ENCODE measurements around the gene XIRP1. TPM values are rescaled to one million over a fixed set of nuclear protein-coding genes. Genes with fewer than 3 reads are reported as not detected.

The XIRP1 gene
- total and polyA plus RNA-seq, 2 of the 13 experiments (the other 11 are each of a cell fraction or from before 2014, with no cell fraction given), result not detected

DNA sequence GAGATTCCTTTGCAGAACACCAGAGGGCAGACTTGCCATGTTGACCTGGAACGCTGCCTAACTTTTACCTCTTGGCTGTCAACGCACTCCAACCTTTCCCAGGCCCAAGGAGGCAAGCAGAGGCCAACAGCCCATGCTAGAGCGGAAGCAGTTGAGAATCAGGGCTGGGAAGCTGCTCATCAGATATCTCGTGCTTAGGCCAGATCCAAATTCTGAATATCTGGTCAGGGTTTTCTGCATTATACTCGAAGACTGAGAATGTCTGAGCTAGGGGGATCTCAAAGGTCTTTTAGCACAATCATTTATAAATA lies 2.5 kb downstream of the XIRP1 start (continued):
- TF ChIP-seq, protein P1, sequence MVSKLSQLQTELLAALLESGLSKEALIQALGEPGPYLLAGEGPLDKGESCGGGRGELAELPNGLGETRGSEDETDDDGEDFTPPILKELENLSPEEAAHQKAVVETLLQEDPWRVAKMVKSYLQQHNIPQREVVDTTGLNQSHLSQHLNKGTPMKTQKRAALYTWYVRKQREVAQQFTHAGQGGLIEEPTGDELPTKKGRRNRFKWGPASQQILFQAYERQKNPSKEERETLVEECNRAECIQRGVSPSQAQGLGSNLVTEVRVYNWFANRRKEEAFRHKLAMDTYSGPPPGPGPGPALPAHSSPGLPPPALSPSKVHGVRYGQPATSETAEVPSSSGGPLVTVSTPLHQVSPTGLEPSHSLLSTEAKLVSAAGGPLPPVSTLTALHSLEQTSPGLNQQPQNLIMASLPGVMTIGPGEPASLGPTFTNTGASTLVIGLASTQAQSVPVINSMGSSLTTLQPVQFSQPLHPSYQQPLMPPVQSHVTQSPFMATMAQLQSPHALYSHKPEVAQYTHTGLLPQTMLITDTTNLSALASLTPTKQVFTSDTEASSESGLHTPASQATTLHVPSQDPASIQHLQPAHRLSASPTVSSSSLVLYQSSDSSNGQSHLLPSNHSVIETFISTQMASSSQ (IDR thresholded peaks at IDR 0.05; ENCODE audit: low read depth), result no peak
- TF ChIP-seq, protein P1 (CRISPR knock-in tag; IDR thresholded peaks at IDR 0.05; ENCODE audit: borderline replicate concordance), result no peak
- TF ChIP-seq, protein P2, sequence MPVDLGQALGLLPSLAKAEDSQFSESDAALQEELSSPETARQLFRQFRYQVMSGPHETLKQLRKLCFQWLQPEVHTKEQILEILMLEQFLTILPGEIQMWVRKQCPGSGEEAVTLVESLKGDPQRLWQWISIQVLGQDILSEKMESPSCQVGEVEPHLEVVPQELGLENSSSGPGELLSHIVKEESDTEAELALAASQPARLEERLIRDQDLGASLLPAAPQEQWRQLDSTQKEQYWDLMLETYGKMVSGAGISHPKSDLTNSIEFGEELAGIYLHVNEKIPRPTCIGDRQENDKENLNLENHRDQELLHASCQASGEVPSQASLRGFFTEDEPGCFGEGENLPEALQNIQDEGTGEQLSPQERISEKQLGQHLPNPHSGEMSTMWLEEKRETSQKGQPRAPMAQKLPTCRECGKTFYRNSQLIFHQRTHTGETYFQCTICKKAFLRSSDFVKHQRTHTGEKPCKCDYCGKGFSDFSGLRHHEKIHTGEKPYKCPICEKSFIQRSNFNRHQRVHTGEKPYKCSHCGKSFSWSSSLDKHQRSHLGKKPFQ (CRISPR knock-in tag; IDR thresholded peaks at IDR 0.05; ENCODE audit: insufficient replicate concordance), result no peak
- TF ChIP-seq, protein P3, sequence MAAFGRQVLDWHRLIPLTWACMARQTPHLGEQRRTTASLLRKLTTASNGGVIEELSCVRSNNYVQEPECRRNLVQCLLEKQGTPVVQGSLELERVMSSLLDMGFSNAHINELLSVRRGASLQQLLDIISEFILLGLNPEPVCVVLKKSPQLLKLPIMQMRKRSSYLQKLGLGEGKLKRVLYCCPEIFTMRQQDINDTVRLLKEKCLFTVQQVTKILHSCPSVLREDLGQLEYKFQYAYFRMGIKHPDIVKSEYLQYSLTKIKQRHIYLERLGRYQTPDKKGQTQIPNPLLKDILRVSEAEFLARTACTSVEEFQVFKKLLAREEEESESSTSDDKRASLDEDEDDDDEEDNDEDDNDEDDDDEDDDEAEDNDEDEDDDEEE (CRISPR knock-in tag; IDR thresholded peaks at IDR 0.05), result no peak
- TF ChIP-seq MIER2 (CRISPR knock-in tag; IDR thresholded peaks at IDR 0.05), result no peak
- TF ChIP-seq STAG1 (CRISPR knock-in tag; IDR thresholded peaks at IDR 0.05), result peak; percentile 83
- TF ChIP-seq GLI4 (CRISPR knock-in tag; IDR thresholded peaks at IDR 0.05; ENCODE audit: borderline replicate concordance), result no peak
- TF ChIP-seq ZFY (CRISPR knock-in tag; IDR thresholded peaks at IDR 0.05), result peak; percentile 25; the same call in 1 of the 2 replicates
- no peak for TF ChIP-seq ZFP82 (CRISPR knock-in tag; IDR thresholded peaks at IDR 0.05; ENCODE audit: borderline replicate concordance)
- TF ChIP-seq, protein P4, sequence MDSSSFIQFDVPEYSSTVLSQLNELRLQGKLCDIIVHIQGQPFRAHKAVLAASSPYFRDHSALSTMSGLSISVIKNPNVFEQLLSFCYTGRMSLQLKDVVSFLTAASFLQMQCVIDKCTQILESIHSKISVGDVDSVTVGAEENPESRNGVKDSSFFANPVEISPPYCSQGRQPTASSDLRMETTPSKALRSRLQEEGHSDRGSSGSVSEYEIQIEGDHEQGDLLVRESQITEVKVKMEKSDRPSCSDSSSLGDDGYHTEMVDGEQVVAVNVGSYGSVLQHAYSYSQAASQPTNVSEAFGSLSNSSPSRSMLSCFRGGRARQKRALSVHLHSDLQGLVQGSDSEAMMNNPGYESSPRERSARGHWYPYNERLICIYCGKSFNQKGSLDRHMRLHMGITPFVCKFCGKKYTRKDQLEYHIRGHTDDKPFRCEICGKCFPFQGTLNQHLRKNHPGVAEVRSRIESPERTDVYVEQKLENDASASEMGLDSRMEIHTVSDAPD (CRISPR knock-in tag; IDR thresholded peaks at IDR 0.05), result no peak
- TF ChIP-seq, protein P5, sequence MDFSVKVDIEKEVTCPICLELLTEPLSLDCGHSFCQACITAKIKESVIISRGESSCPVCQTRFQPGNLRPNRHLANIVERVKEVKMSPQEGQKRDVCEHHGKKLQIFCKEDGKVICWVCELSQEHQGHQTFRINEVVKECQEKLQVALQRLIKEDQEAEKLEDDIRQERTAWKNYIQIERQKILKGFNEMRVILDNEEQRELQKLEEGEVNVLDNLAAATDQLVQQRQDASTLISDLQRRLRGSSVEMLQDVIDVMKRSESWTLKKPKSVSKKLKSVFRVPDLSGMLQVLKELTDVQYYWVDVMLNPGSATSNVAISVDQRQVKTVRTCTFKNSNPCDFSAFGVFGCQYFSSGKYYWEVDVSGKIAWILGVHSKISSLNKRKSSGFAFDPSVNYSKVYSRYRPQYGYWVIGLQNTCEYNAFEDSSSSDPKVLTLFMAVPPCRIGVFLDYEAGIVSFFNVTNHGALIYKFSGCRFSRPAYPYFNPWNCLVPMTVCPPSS (IDR thresholded peaks at IDR 0.05), result no peak
- 0 out of 2 replicates have a peak, but pooled peaks have one; percentile 53 for TF ChIP-seq IRF2 (CRISPR knock-in tag; IDR thresholded peaks at IDR 0.05)
- TF ChIP-seq SP140L (CRISPR knock-in tag; IDR thresholded peaks at IDR 0.05; ENCODE audit: borderline replicate concordance), result no peak
- TF ChIP-seq ZNF883 (CRISPR knock-in tag; IDR thresholded peaks at IDR 0.05; ENCODE audit: not compliant biosample characterization), result no peak
- TF ChIP-seq ZNF12 (CRISPR knock-in tag; IDR thresholded peaks at IDR 0.05), result no peak
- no peak for TF ChIP-seq NRL (CRISPR knock-in tag; IDR thresholded peaks at IDR 0.05; ENCODE audit: borderline replicate concordance)
- TF ChIP-seq, protein P6, sequence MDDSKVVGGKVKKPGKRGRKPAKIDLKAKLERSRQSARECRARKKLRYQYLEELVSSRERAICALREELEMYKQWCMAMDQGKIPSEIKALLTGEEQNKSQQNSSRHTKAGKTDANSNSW (CRISPR knock-in tag; IDR thresholded peaks at IDR 0.05; ENCODE audit: borderline replicate concordance), result no peak
- TF ChIP-seq, protein P7, sequence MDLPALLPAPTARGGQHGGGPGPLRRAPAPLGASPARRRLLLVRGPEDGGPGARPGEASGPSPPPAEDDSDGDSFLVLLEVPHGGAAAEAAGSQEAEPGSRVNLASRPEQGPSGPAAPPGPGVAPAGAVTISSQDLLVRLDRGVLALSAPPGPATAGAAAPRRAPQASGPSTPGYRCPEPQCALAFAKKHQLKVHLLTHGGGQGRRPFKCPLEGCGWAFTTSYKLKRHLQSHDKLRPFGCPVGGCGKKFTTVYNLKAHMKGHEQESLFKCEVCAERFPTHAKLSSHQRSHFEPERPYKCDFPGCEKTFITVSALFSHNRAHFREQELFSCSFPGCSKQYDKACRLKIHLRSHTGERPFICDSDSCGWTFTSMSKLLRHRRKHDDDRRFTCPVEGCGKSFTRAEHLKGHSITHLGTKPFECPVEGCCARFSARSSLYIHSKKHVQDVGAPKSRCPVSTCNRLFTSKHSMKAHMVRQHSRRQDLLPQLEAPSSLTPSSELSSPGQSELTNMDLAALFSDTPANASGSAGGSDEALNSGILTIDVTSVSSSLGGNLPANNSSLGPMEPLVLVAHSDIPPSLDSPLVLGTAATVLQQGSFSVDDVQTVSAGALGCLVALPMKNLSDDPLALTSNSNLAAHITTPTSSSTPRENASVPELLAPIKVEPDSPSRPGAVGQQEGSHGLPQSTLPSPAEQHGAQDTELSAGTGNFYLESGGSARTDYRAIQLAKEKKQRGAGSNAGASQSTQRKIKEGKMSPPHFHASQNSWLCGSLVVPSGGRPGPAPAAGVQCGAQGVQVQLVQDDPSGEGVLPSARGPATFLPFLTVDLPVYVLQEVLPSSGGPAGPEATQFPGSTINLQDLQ (CRISPR knock-in tag; IDR thresholded peaks at IDR 0.05), result no peak
